Fibroblast of lung (primary cell): ENCODE data around the gene FBF1. TPM values are rescaled to one million over a fixed set of nuclear protein-coding genes. Genes with fewer than 3 reads are reported as not detected.

Experiments used
- DNase-seq, 2 donors: peaks; one replicate each; pipeline versions ENCODE4 v3.0.0 to v3.0.0-alpha.2; 2010; ENCODE audit warnings: low read depth in 2 of 2
- H2AFZ ChIP-seq: 2 replicates; pipeline ENCODE4 v1.5.1; 2012; ENCODE audit warnings: low read length, control low read depth, inconsistent platforms
- H3K27ac ChIP-seq: 2 replicates; pipeline ENCODE4 v1.5.1; 2011; ENCODE audit warnings: low read length, control low read depth; ENCODE audit not compliant: insufficient read depth
- H3K27me3 ChIP-seq: 2 replicates; pipeline ENCODE4 v1.5.1; 2011; ENCODE audit warnings: mild to moderate bottlenecking, low read length; ENCODE audit not compliant: control insufficient read depth, insufficient read depth
- H3K36me3 ChIP-seq: 2 replicates; pipeline ENCODE4 v1.5.1; 2011; ENCODE audit warnings: low read length; ENCODE audit not compliant: control insufficient read depth, insufficient read depth
- H3K4me1 ChIP-seq: 2 replicates; pipeline ENCODE4 v1.5.1; 2011; ENCODE audit warnings: low read length; ENCODE audit not compliant: control insufficient read depth, insufficient read depth; ENCODE audit errors: extremely low read depth
- H3K4me2 ChIP-seq: 2 replicates; pipeline ENCODE4 v1.5.1; 2011; ENCODE audit warnings: low read length, control low read depth; ENCODE audit not compliant: insufficient read depth; ENCODE audit errors: extremely low read depth
- H3K4me3 ChIP-seq, 4 experiments: fragments of 200-600 bp in 1 of 4; sonication (generic) in 1 of 4; replicated peaks in 1 of 4; 2 replicates each; pipeline ENCODE4 v1.5.1; 2011 to 2016; ENCODE audit warnings: low read length in 4 of 4, low read depth in 3 of 4, mild to moderate bottlenecking in 3 of 4, control low read depth in 2 of 4, inconsistent platforms in 1 of 4, mixed read lengths in 1 of 4; ENCODE audit not compliant: insufficient read depth in 1 of 4; ENCODE audit errors: control extremely low read depth in 1 of 4
- H3K79me2 ChIP-seq: 2 replicates; pipeline ENCODE4 v1.5.1; 2012; ENCODE audit warnings: mild to moderate bottlenecking, low read length, inconsistent platforms; ENCODE audit not compliant: control insufficient read depth, insufficient read depth
- H3K9ac ChIP-seq: 2 replicates; pipeline ENCODE4 v1.5.1; 2011; ENCODE audit warnings: mild to moderate bottlenecking, low read length, control low read depth; ENCODE audit not compliant: insufficient read depth
- H3K9me3 ChIP-seq: 2 replicates; pipeline ENCODE4 v1.5.1; 2012; ENCODE audit warnings: low read depth, low read length; ENCODE audit not compliant: control insufficient read depth, insufficient read depth
- H4K20me1 ChIP-seq: 2 replicates; pipeline ENCODE4 v1.5.1; 2011; ENCODE audit warnings: low read length; ENCODE audit not compliant: control insufficient read depth, insufficient read depth; ENCODE audit errors: extremely low read depth
- EZH2 ChIP-seq: IDR thresholded peaks from 2 replicates; pipeline ENCODE4 v1.5.1; 2012; ENCODE audit warnings: low read length, control low read depth, mild to moderate bottlenecking; ENCODE audit errors: missing control alignments
- polyA plus RNA-seq, 2 donors: library from polyadenylated mRNA; depleted of rRNA in 1 of 2; stranded (reverse) in 1 of 2; unstranded in 1 of 2; fragments of >200 nt; gene quantifications; 2 replicates each; pipeline ENCODE4 v1.2.1, GENCODE V29; 2011 to 2012; ENCODE audit warnings: missing spikeins in 1 of 2
- total RNA-seq: library from RNA; depleted of rRNA; stranded (reverse); fragments of >200 nt; gene quantifications from 2 replicates; pipeline ENCODE4 v1.2.1, GENCODE V29; 2014
- TF ChIP-seq, protein P1 (sequence below), 2 donors: IDR thresholded peaks in 1 of 2; conservative IDR thresholded peaks in 1 of 2; 1 replicate in 1 of 2; 2 replicates in 1 of 2; pipeline ENCODE4 v1.5.1; 2011 to 2012; ENCODE audit warnings: low read length in 2 of 2, control low read depth in 1 of 2, inconsistent platforms in 1 of 2, low read depth in 1 of 2, mild to moderate bottlenecking in 1 of 2

Gene FBF1
- total and polyA plus RNA-seq, 2 donors (not counting 1 experiment from before 2014, with no cell fraction given), result 1.6 to 11.2 TPM

DNA sequence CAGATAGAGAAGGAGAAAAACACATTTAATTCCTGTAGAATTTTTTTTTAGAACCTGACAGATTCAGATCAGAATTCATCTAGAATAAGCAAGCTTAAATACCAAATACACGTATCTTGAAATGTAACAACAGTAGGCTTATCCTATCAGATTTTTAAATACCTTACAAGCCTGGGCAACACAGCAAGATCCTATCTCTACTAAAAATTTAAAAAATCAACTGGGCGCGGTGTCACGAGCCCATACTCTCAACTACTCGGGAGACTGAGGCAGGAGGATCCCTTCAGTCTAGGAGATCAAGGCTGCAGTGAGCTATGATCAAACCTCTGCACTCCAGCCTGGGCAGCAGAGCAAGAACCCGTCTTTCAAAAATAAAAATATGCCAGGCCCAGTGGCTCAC, 24.6 kb upstream of the FBF1 start:
- H3K36me3 ChIP-seq, result no peaks in the 10 kb centered on the region
- no peak overlapping the region for H3K4me2 ChIP-seq
- H2AFZ ChIP-seq, result no peak overlapping the region
- H3K4me3 ChIP-seq, result no peak overlapping the region
- H3K79me2 ChIP-seq, result no peaks in the 10 kb centered on the region
- no peak overlapping the region for H3K27ac ChIP-seq
- TF ChIP-seq, protein P1, sequence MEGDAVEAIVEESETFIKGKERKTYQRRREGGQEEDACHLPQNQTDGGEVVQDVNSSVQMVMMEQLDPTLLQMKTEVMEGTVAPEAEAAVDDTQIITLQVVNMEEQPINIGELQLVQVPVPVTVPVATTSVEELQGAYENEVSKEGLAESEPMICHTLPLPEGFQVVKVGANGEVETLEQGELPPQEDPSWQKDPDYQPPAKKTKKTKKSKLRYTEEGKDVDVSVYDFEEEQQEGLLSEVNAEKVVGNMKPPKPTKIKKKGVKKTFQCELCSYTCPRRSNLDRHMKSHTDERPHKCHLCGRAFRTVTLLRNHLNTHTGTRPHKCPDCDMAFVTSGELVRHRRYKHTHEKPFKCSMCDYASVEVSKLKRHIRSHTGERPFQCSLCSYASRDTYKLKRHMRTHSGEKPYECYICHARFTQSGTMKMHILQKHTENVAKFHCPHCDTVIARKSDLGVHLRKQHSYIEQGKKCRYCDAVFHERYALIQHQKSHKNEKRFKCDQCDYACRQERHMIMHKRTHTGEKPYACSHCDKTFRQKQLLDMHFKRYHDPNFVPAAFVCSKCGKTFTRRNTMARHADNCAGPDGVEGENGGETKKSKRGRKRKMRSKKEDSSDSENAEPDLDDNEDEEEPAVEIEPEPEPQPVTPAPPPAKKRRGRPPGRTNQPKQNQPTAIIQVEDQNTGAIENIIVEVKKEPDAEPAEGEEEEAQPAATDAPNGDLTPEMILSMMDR (conservative IDR thresholded peaks at IDR 0.05 in 1 of 2, IDR thresholded peaks at IDR 0.05 in 1 of 2; ENCODE audit: low read depth in 1 of 2, low read length in 2 of 2), result no peak
- TF ChIP-seq EZH2, result no peak
- H4K20me1 ChIP-seq, result no peaks in the 10 kb centered on the region
- H3K27me3 ChIP-seq, result no peaks in the 10 kb centered on the region
- DNase-seq, result no peak
- no peaks in the 10 kb centered on the region for H3K9me3 ChIP-seq
- H3K4me1 ChIP-seq, result no peaks in the 10 kb centered on the region
- no peak overlapping the region for H3K9ac ChIP-seq

DNA sequence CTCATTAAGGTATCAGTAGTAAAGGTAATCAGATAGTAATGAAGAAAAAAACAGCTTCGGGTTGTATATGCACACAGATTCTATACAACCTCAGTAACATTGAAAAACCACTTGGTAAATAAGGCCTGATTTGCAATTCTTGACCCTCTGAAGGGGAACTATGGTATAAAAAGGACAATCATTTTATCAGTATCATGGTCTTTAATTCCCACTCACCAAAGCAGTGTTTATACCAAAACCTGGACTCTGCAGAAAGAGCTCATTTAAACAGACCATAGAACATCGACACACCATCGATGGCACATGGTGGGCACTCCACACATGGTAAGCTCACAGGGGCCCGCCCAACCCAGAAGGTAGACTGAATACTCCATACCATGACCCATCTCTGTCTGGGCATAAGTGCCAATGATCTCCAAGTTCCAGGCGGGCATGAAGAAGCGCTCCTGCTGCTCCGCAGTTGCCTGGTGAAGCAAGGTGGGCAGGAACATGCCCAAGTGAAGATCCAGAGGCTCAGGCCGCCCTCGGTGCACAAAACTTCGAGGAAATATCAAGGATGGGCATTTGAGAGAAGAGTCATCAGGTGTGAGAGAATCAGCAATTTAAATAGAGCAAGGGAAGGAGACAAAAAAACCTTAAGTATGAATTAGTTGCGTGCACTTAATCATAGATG, 19.1 kb upstream of the FBF1 start:
- Histone ChIP-seq H3K36me3 (no peaks in the 10 kb centered on the region), H3K4me1 (no peaks in the 10 kb centered on the region), H3K9me3 (no peaks in the 10 kb centered on the region), H3K4me2 (no peak overlapping the region), H2AFZ (no peak overlapping the region), H3K79me2 (no peaks in the 10 kb centered on the region), H3K27me3 (no peaks in the 10 kb centered on the region), H3K4me3 (no peak overlapping the region), H4K20me1 (no peaks in the 10 kb centered on the region), H3K9ac (no peak overlapping the region), H3K27ac (no peak overlapping the region)
- no peak for DNase-seq
- TF ChIP-seq, protein P1 (conservative IDR thresholded peaks at IDR 0.05 in 1 of 2, IDR thresholded peaks at IDR 0.05 in 1 of 2; ENCODE audit: low read depth in 1 of 2, low read length in 2 of 2), result no peak
- TF ChIP-seq EZH2, result no peak

DNA sequence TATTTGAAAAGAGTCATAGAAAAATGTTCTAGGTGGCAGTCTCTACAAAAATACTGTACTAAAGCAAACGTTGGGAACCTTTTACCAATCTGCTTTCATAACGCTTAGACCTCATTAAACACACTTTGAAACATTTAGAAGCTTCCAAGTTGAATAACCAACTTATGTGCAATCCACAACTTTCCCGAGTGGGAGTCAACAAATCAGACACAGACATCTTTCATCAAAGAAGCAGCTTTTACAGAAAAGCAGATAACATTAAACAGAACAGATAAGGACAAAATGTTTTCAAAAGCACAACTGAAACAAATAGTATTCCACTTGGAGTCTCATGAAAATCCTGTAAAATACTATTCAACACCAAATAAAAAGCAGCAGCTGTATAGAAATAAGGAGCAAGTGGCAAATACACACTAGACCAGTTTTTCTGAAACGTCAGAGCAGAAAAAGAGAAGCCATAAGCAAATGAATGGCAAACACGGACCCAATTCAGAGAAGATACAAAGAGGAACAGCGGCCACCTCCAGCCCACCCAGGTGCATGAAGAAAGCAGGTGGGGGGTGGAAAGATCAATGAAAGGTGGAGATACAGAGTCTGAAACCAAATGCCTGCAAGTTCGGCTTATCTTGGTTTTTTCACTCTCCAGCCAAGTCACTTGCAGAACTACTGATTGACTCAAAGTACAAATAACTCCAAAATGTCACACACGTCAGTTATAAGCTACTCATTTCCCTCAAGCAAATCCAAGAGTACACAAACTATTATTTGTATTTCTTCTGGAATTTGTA, 18.4 kb upstream of the FBF1 start:
- H3K27me3 ChIP-seq, result no peaks in the 10 kb centered on the region
- TF ChIP-seq, protein P1 (conservative IDR thresholded peaks at IDR 0.05 in 1 of 2, IDR thresholded peaks at IDR 0.05 in 1 of 2; ENCODE audit: low read depth in 1 of 2, low read length in 2 of 2), result no peak
- no peak for TF ChIP-seq EZH2
- no peak for DNase-seq
- H3K4me2 ChIP-seq, result no peak overlapping the region
- H3K9ac ChIP-seq, result no peak overlapping the region
- H3K79me2 ChIP-seq, result no peaks in the 10 kb centered on the region
- no peaks in the 10 kb centered on the region for H3K9me3 ChIP-seq
- H4K20me1 ChIP-seq, result no peaks in the 10 kb centered on the region
- no peak overlapping the region for H3K27ac ChIP-seq
- no peak overlapping the region for H2AFZ ChIP-seq
- no peak overlapping the region for H3K4me3 ChIP-seq
- H3K36me3 ChIP-seq, result no peaks in the 10 kb centered on the region
- no peaks in the 10 kb centered on the region for H3K4me1 ChIP-seq
